ENCODE data around the gene SPOCK1. TPM values are rescaled to one million over a fixed set of nuclear protein-coding genes. Genes with fewer than 3 reads are reported as not detected.

SPOCK1 gene
- total and polyA plus RNA-seq, 2 of the 13 experiments (the other 11 are each of a cell fraction or from before 2014, with no cell fraction given), result 0.18 to 0.29 TPM

- no TSS peak for BruUV-seq (replicated peaks)
- Histone ChIP-seq H3K27me3 (ENCODE audit: control insufficient read depth in 1 of 2, insufficient read depth in 2 of 2, low read length in 2 of 2) (peaks cover 0 to 2% of the 10 kb centered on the region in 2 experiments; a peak in 1 of 5 replicates), H3K9ac (ENCODE audit: insufficient read depth, low read depth, low read length) (no peak overlapping the region), H3K27ac (ENCODE audit: extremely low read length, insufficient read depth, low read length) (no peak overlapping the region), H3K4me1 (ENCODE audit: insufficient read depth, low read length) (no peaks in the 10 kb centered on the region), H3K9me3 (ENCODE audit: low read length) (no peaks in the 10 kb centered on the region), H3K4me2 (ENCODE audit: low read depth, low read length) (no peak overlapping the region), H3K36me3 (replicated peaks in 1 of 2; ENCODE audit: control insufficient read depth in 1 of 2, insufficient read depth in 2 of 2, low read length in 2 of 2) (no peaks in the 10 kb centered on the region), H3K4me3 (replicated peaks in 1 of 3; ENCODE audit: insufficient read depth in 1 of 3, low read depth in 2 of 3, low read length in 3 of 3) (no peak overlapping the region), H4K20me1 (ENCODE audit: insufficient read depth, low read length) (no peaks in the 10 kb centered on the region), H2AFZ (ENCODE audit: low read length) (no peak overlapping the region), H3K79me2 (ENCODE audit: insufficient read depth, low read length) (no peaks in the 10 kb centered on the region)
- TF ChIP-seq MBD4 (IDR thresholded peaks at IDR 0.05; ENCODE audit: borderline replicate concordance, low read length), result no peak
- no peak for TF ChIP-seq CHCHD3 (CRISPR knock-in tag; IDR thresholded peaks at IDR 0.05)
- TF ChIP-seq RFXAP (CRISPR knock-in tag; IDR thresholded peaks at IDR 0.05; ENCODE audit: borderline replicate concordance), result no peak
- no peak for DNase-seq (ENCODE audit: low spot score)
- no peak for FAIRE-seq
- no peak for ATAC-seq
- WGBS (ENCODE audit: low lambda C conversion rate), result 8% methylated on average over 2 of the region's 3 CpGs
- in situ Hi-C loops (cut with HindIII; ENCODE audit: extremely low pct_ligation_motif_present, low pct_unique_long_range_greater_than_20kb), result no loop called here
- ChIA-PET POLR2A (no interaction called here), CTCF (ENCODE audit: low intra/inter-chr PET ratio, low total read pairs) (no interaction called here)
- intact Hi-C loops (cut with micrococcal nuclease; ENCODE audit: unreplicated experiment), result no loop called here
Observed at GRCh38 chr5:137466889-137467288, 32.2 kb downstream of the SPOCK1 start.

- Histone ChIP-seq H3K9ac (ENCODE audit: insufficient read depth, low read depth, low read length) (no peak overlapping the region), H3K79me2 (ENCODE audit: insufficient read depth, low read length) (no peaks in the 10 kb centered on the region), H3K4me2 (ENCODE audit: low read depth, low read length) (no peak overlapping the region), H3K4me1 (ENCODE audit: insufficient read depth, low read length) (no peaks in the 10 kb centered on the region), H3K36me3 (replicated peaks in 1 of 2; ENCODE audit: control insufficient read depth in 1 of 2, insufficient read depth in 2 of 2, low read length in 2 of 2) (no peaks in the 10 kb centered on the region), H4K20me1 (ENCODE audit: insufficient read depth, low read length) (no peaks in the 10 kb centered on the region), H2AFZ (ENCODE audit: low read length) (no peak overlapping the region), H3K27me3 (ENCODE audit: control insufficient read depth in 1 of 2, insufficient read depth in 2 of 2, low read length in 2 of 2) (0 out of 5 replicates have a peak, but pooled peaks cover 0 to 2% of the 10 kb centered on the region in 2 experiments), H3K27ac (ENCODE audit: extremely low read length, insufficient read depth, low read length) (no peak overlapping the region), H3K9me3 (ENCODE audit: low read length) (no peaks in the 10 kb centered on the region), H3K4me3 (replicated peaks in 1 of 3; ENCODE audit: insufficient read depth in 1 of 3, low read depth in 2 of 3, low read length in 3 of 3) (no peak overlapping the region)
- ATAC-seq, result no peak
- intact Hi-C loops (cut with micrococcal nuclease; ENCODE audit: unreplicated experiment), result no loop called here
- POLR2A ChIA-PET, result no interaction called here
- in situ Hi-C loops (cut with HindIII; ENCODE audit: extremely low pct_ligation_motif_present, low pct_unique_long_range_greater_than_20kb), result no loop called here
- CTCF ChIA-PET (ENCODE audit: low intra/inter-chr PET ratio, low total read pairs), result no interaction called here
- no peak for FAIRE-seq
- WGBS (ENCODE audit: low lambda C conversion rate), result 0% methylated on average over 1 of the region's 1 CpG
- no peak for DNase-seq (ENCODE audit: low spot score)
- BruUV-seq (replicated peaks), result no TSS peak
- TF ChIP-seq ZNF83 (CRISPR knock-in tag; IDR thresholded peaks at IDR 0.05; ENCODE audit: borderline replicate concordance) (no peak), ZNF101 (CRISPR knock-in tag; IDR thresholded peaks at IDR 0.05; ENCODE audit: borderline replicate concordance, low read depth) (no peak), ZNF503 (CRISPR knock-in tag; IDR thresholded peaks at IDR 0.05) (no peak), MTA1 (CRISPR knock-in tag; IDR thresholded peaks at IDR 0.05; ENCODE audit: borderline replicate concordance) (no peak), ZNF446 (CRISPR knock-in tag; IDR thresholded peaks at IDR 0.05) (no peak), ZNF775 (CRISPR knock-in tag; IDR thresholded peaks at IDR 0.05; ENCODE audit: borderline replicate concordance) (no peak), ZNF776 (CRISPR knock-in tag; IDR thresholded peaks at IDR 0.05) (no peak), RNF219 (CRISPR knock-in tag; IDR thresholded peaks at IDR 0.05) (no peak), ZNF574 (CRISPR knock-in tag; IDR thresholded peaks at IDR 0.05) (no peak)
Observed at GRCh38 chr5:137465930-137466329, 33.2 kb downstream of the SPOCK1 start.
